Transverse colon (tissue), 4 donors: ENCODE data around the gene ARHGAP1. TPM values are rescaled to one million over a fixed set of nuclear protein-coding genes. Genes with fewer than 3 reads are reported as not detected.

Experiments used
- DNase-seq: peaks from one replicate; pipeline ENCODE4 v3.0.0-alpha.2; 2019
- H3K27ac ChIP-seq, 4 donors: fragments of 200-600 bp; sonication (generic); 2 replicates each; pipeline ENCODE4 v1.5.1; 2016 to 2018; ENCODE audit warnings: inconsistent platforms in 4 of 4
- H3K27me3 ChIP-seq: fragments of 200-600 bp; sonication (generic); 2 replicates; pipeline ENCODE4 v1.5.1; 2017; ENCODE audit warnings: inconsistent platforms
- H3K36me3 ChIP-seq, 4 donors: fragments of 200-600 bp; sonication (generic); 2 replicates each; pipeline ENCODE4 v1.5.1; 2017 to 2019; ENCODE audit warnings: inconsistent platforms in 4 of 4
- H3K4me1 ChIP-seq, 4 donors: fragments of 200-600 bp; sonication (generic); 2 replicates each; pipeline ENCODE4 v1.5.1; 2017 to 2020; ENCODE audit warnings: inconsistent platforms in 4 of 4
- H3K4me3 ChIP-seq, 4 donors: fragments of 200-600 bp; sonication (generic); 1 replicate in 1 of 4; 2 replicates in 3 of 4; pipeline versions ENCODE4 v1.5.1 to v1.6.1; 2017 to 2019; ENCODE audit warnings: inconsistent platforms in 4 of 4
- H3K9me3 ChIP-seq, 2 donors: fragments of 200-600 bp; sonication (generic); 2 replicates each; pipeline ENCODE4 v1.5.1; 2017 to 2019; ENCODE audit warnings: inconsistent platforms in 2 of 2
- EP300 ChIP-seq: sonication (generic); formaldehyde crosslinking; IDR thresholded peaks from one replicate; pipeline ENCODE4 v1.6.1; 2017; ENCODE audit warnings: antibody characterized with exemption, low read depth
- POLR2A ChIP-seq: fragments of 450-650 bp; IDR thresholded peaks from one replicate; pipeline ENCODE4 v1.6.1; 2016; ENCODE audit warnings: antibody characterized with exemption, mild to moderate bottlenecking, moderate library complexity
- POLR2AphosphoS5 ChIP-seq, 3 donors: sonication (generic); formaldehyde crosslinking; IDR thresholded peaks; one replicate each; pipeline ENCODE4 v1.6.1; 2016; ENCODE audit warnings: antibody characterized with exemption in 3 of 3
- WGBS, 2 donors: methylation state at CpG; one replicate each; pipeline ENCODE4 v1.1.5; 2018; ENCODE audit warnings: low coverage in 1 of 2; 5-methylcytosine and 5-hydroxymethylcytosine counted together
- in situ Hi-C, 4 donors: fragments of 200-750 bp; cut with MboI; loops; one replicate each; pipeline versions ENCODE4 v1.15.0 to v1.15.1; 2017; ENCODE audit warnings: low sequenced_read_pairs in 3 of 4, low pct_ligation_motif_present in 1 of 4, low pct_unique_long_range_greater_than_20kb in 1 of 4
- intact Hi-C: fragments of 100-400 bp; cut with DNase I; formaldehyde crosslinking; loops from one replicate; pipeline ENCODE4 v1.15.1; 2023; ENCODE audit warnings: low total_unique reads
- total RNA-seq, 4 donors: library from RNA; depleted of rRNA; stranded (reverse); fragments of >200 nt; gene quantifications; one replicate each; pipeline ENCODE4 v1.1.0, GENCODE V29; 2016
- TF ChIP-seq, protein P1 (sequence below), 5 experiments: fragments of 200-600 bp in 3 of 5; fragments of 450-650 bp in 2 of 5; sonication (generic) in 3 of 5; IDR thresholded peaks; 1 replicate in 2 of 5; 2 replicates in 3 of 5; pipeline ENCODE4 v1.5.1; 2016 to 2017; ENCODE audit warnings: antibody characterized with exemption in 5 of 5, inconsistent platforms in 3 of 5, mild to moderate bottlenecking in 2 of 5, moderate library complexity in 1 of 5

The ARHGAP1 gene
- total RNA-seq, 4 donors from 2014 or later = 48.6 to 69.5 (median 50.9) TPM

- in situ Hi-C loops (no loop called here), intact Hi-C loops (no loop called here)
- Histone ChIP-seq H3K27ac (no peak overlapping the region), H3K36me3 (peaks cover 0 to 41% (median 17%) of the 10 kb centered on the region in 4 donors), H3K27me3 (no peaks in the 10 kb centered on the region), H3K4me3 (no peak overlapping the region), H3K9me3 (no peaks in the 10 kb centered on the region), H3K4me1 (peaks cover 21 to 31% (median 25%) of the 10 kb centered on the region in 4 donors)
- WGBS, 2 donors = 94% methylated on average over 9 of the region's 9 CpGs; no CpG with 5 or more reads in 1 of the 2 donors
- TF ChIP-seq POLR2A (no peak), EP300 (no peak), POLR2AphosphoS5 (IDR thresholded peaks at IDR 0.05) (no peak)
- TF ChIP-seq, protein P1, sequence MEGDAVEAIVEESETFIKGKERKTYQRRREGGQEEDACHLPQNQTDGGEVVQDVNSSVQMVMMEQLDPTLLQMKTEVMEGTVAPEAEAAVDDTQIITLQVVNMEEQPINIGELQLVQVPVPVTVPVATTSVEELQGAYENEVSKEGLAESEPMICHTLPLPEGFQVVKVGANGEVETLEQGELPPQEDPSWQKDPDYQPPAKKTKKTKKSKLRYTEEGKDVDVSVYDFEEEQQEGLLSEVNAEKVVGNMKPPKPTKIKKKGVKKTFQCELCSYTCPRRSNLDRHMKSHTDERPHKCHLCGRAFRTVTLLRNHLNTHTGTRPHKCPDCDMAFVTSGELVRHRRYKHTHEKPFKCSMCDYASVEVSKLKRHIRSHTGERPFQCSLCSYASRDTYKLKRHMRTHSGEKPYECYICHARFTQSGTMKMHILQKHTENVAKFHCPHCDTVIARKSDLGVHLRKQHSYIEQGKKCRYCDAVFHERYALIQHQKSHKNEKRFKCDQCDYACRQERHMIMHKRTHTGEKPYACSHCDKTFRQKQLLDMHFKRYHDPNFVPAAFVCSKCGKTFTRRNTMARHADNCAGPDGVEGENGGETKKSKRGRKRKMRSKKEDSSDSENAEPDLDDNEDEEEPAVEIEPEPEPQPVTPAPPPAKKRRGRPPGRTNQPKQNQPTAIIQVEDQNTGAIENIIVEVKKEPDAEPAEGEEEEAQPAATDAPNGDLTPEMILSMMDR (IDR thresholded peaks at IDR 0.05) = no peak
- DNase-seq = no peak
Measured at GRCh38 chr11:46678741-46679130, 21.7 kb downstream of the ARHGAP1 start.

DNA sequence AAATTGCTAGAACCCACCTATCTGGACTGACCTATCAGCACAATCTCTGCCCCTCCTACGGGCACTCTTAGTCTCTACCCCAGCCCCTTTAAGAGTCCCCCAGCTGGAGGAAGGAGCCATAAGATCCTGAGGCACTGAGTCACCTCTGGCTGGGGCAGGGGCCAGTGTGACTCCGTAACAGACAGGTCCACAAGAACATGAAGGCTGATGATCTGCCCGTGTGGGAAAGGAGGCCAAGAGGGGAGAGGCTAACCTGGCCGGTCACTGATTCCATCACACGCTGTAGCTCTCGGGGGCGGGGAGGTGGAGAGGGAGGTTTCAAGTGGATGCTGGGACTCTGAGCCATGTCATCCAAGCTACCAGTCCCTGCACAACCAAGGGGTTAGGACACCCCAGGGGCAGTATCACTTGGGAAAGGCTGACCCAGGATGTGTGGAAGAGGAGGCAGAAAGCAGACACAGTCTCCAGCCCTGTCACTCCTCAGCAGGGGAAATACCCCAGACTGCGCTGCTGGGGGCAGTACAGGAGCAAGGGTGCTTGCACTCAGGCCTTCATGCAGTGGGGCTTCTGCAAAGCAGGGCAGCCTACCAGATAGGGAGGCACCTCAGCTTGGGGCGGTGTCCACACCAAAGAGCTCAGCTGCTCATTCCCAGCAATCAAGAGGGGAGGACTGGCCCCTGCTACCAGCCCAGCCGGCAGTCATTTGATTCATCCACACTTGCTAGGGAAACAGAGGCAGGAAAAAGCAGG is 22.3 kb downstream of the ARHGAP1 start:
- H3K4me3 ChIP-seq = no peak overlapping the region
- no peaks in the 10 kb centered on the region for H3K9me3 ChIP-seq
- H3K27ac ChIP-seq = no peak overlapping the region
- peaks cover 0 to 41% (median 18%) of the 10 kb centered on the region in 4 donors for H3K36me3 ChIP-seq
- no peak for DNase-seq
- TF ChIP-seq, protein P1 (IDR thresholded peaks at IDR 0.05) = no peak
- no peak for TF ChIP-seq POLR2AphosphoS5 (IDR thresholded peaks at IDR 0.05)
- TF ChIP-seq EP300 = no peak
- TF ChIP-seq POLR2A = no peak
- intact Hi-C loops (no loop called here), in situ Hi-C loops (no loop called here)
- H3K4me1 ChIP-seq = peaks cover 21 to 31% (median 25%) of the 10 kb centered on the region in 4 donors
- H3K27me3 ChIP-seq = no peaks in the 10 kb centered on the region
- WGBS, 2 donors = 87% methylated on average over 10 of the region's 10 CpGs; no CpG with 5 or more reads in 1 of the 2 donors

DNA sequence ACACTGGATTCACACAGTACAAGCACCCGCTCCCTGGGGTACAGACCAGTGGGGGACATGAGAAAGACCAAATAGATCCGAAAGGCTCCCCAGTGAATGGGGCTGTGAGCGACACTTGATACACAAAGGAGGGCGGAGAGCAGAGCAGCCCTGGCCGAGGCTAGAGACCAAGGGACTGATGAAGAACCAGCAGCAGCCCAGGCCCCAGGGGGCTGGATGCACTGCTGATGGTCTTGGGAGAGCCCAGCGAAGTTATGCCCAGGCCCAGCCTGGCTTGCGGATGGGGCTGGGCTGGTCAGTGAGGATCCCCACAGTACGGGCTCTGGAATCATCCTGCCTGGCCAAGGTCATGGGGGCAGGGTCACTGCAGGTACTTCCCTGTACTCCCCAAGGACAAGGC is 23.2 kb downstream of the ARHGAP1 start:
- H3K27me3 ChIP-seq = no peaks in the 10 kb centered on the region
- WGBS, 2 donors = 92% methylated on average over 8 of the region's 8 CpGs; no CpG with 5 or more reads in 1 of the 2 donors
- intact Hi-C loops (no loop called here), in situ Hi-C loops (no loop called here)
- TF ChIP-seq EP300 = no peak
- TF ChIP-seq POLR2A = no peak
- TF ChIP-seq, protein P1 (IDR thresholded peaks at IDR 0.05) = no peak
- TF ChIP-seq POLR2AphosphoS5 (IDR thresholded peaks at IDR 0.05) = no peak
- no peak overlapping the region for H3K27ac ChIP-seq
- H3K4me3 ChIP-seq = no peak overlapping the region
- H3K36me3 ChIP-seq = peaks cover 0 to 45% (median 21%) of the 10 kb centered on the region in 4 donors
- H3K4me1 ChIP-seq = peaks cover 21 to 31% (median 25%) of the 10 kb centered on the region in 4 donors
- no peak for DNase-seq
- H3K9me3 ChIP-seq = no peaks in the 10 kb centered on the region

DNA sequence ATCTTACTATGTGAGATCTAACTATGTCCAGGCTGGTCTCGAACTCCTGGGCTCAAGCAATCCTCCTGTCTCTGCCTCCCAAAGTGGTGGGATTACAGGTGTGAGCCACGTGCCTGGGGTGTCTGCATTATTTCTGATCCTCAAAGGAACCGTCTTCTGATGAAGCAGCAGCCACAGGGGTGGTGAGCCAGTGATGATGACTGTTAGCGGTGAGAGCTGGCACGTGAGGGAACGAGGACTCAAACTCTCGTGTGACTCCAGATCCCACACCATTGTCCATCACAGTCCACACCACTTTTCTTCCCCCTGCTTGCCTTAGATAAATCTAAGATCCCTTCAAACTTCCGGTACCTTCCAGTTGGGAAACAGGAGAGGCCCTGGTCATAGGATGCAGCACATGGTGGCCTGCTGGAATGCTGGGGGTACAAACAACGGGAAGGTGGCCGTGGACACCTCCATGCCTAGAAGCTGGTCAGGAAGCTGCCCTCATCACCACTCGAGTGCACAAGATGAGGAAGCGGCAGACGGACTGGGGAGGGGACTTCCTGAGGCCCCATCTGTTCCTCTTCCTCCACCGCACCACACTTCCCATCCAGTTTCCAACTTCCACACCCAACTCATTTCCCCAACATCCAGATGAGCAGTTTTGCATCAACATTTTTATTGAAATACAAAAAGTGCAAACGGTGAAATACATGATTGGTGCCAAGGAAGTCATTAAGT is 23.8 kb downstream of the ARHGAP1 start:
- no peaks in the 10 kb centered on the region for H3K27me3 ChIP-seq
- peaks cover 21 to 31% (median 25%) of the 10 kb centered on the region in 4 donors for H3K4me1 ChIP-seq
- H3K4me3 ChIP-seq = no peak overlapping the region
- H3K36me3 ChIP-seq = peaks cover 0 to 46% (median 21%) of the 10 kb centered on the region in 4 donors
- TF ChIP-seq, protein P1 (IDR thresholded peaks at IDR 0.05) = no peak
- TF ChIP-seq POLR2A (no peak), EP300 (no peak)
- H3K27ac ChIP-seq = peak overlapping the region; percentile 72 to 87 (median 84)
- WGBS, 2 donors = 79 to 87% methylated on average over 6 to 15 of the region's 15 CpGs
- H3K9me3 ChIP-seq = no peaks in the 10 kb centered on the region
- DNase-seq = no peak
- in situ Hi-C loops = no loop called here
- intact Hi-C loops = no loop called here
